ENCODE results near the gene CORIN.

DNA sequence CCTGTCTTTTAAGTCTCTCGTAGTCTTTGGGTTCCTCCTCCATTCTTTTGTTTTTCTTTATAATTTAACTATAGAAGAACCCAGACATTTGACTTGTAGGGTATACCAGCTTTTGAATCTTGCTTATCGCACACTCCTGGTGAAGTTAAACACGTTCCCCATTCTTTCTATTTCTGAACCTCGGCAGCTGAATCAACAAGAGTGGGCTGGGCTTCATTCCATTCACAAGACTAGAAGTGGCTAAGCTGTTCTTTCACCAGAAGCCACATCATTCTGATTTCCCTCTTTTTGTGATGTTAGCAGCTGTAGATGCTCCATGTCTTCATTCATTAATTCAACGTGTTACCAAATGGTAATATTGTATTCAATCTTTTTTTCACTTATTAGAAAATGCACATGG, 167.9 kb downstream of the CORIN start:
- no peak for TF ChIP-seq POLR2A (IDR thresholded peaks at IDR 0.05)
- TF ChIP-seq, protein P1, sequence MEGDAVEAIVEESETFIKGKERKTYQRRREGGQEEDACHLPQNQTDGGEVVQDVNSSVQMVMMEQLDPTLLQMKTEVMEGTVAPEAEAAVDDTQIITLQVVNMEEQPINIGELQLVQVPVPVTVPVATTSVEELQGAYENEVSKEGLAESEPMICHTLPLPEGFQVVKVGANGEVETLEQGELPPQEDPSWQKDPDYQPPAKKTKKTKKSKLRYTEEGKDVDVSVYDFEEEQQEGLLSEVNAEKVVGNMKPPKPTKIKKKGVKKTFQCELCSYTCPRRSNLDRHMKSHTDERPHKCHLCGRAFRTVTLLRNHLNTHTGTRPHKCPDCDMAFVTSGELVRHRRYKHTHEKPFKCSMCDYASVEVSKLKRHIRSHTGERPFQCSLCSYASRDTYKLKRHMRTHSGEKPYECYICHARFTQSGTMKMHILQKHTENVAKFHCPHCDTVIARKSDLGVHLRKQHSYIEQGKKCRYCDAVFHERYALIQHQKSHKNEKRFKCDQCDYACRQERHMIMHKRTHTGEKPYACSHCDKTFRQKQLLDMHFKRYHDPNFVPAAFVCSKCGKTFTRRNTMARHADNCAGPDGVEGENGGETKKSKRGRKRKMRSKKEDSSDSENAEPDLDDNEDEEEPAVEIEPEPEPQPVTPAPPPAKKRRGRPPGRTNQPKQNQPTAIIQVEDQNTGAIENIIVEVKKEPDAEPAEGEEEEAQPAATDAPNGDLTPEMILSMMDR (IDR thresholded peaks at IDR 0.05), result no peak
- TF ChIP-seq EP300 (IDR thresholded peaks at IDR 0.05), result no peak
